PC-9 (cell line): ENCODE measurements around the gene GALNT7.

Experiments used
- EZH2 ChIP-seq: fragments of 200-600 bp; sonication (generic); IDR thresholded peaks from 2 replicates; pipeline ENCODE4 v1.8.0; 2017; ENCODE audit warnings: antibody characterized with exemption, low read depth
- TF ChIP-seq, protein P1 (sequence below): fragments of 200-600 bp; sonication (generic); conservative IDR thresholded peaks from 2 replicates; pipeline ENCODE4 v1.6.1; 2017; ENCODE audit warnings: mixed run types, antibody characterized with exemption, mild to moderate bottlenecking, moderate library complexity

GRCh38 chr4:173213296-173213695 lies 44.7 kb downstream of the GALNT7 start:
- TF ChIP-seq, protein P1, sequence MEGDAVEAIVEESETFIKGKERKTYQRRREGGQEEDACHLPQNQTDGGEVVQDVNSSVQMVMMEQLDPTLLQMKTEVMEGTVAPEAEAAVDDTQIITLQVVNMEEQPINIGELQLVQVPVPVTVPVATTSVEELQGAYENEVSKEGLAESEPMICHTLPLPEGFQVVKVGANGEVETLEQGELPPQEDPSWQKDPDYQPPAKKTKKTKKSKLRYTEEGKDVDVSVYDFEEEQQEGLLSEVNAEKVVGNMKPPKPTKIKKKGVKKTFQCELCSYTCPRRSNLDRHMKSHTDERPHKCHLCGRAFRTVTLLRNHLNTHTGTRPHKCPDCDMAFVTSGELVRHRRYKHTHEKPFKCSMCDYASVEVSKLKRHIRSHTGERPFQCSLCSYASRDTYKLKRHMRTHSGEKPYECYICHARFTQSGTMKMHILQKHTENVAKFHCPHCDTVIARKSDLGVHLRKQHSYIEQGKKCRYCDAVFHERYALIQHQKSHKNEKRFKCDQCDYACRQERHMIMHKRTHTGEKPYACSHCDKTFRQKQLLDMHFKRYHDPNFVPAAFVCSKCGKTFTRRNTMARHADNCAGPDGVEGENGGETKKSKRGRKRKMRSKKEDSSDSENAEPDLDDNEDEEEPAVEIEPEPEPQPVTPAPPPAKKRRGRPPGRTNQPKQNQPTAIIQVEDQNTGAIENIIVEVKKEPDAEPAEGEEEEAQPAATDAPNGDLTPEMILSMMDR: no peak
- no peak for TF ChIP-seq EZH2
